Stomach smooth muscle (tissue), 2 donors: Measurements from ENCODE around the gene ING5.
"Not testable (repeated sequence)": the region's sequence is repeated elsewhere in the genome, so short reads cannot be mapped to it uniquely, and the experiment has no call there.

Source experiments
- H3K27ac ChIP-seq: one replicate; pipeline ENCODE4 v1.7.0; 2013; ENCODE audit warnings: mild to moderate bottlenecking, low read length, inconsistent platforms
- H3K27me3 ChIP-seq, 2 donors: one replicate each; pipeline ENCODE4 v1.7.0; 2013; ENCODE audit warnings: low read length in 2 of 2; ENCODE audit not compliant: insufficient read depth in 2 of 2, control insufficient read depth in 1 of 2
- H3K36me3 ChIP-seq, 2 donors: one replicate each; pipeline ENCODE4 v1.7.0; 2013; ENCODE audit warnings: low read length in 2 of 2; ENCODE audit not compliant: control insufficient read depth in 2 of 2, insufficient read depth in 2 of 2
- H3K4me1 ChIP-seq: one replicate; pipeline ENCODE4 v1.7.0; 2013; ENCODE audit warnings: low read length; ENCODE audit not compliant: control insufficient read depth, insufficient read depth
- H3K4me3 ChIP-seq, 2 donors: one replicate each; pipeline ENCODE4 v1.7.0; 2013; ENCODE audit warnings: low read length in 2 of 2
- H3K9ac ChIP-seq, 2 donors: one replicate each; pipeline ENCODE4 v1.7.0; 2013; ENCODE audit warnings: low read length in 2 of 2, mild to moderate bottlenecking in 1 of 2
- H3K9me3 ChIP-seq, 2 donors: one replicate each; pipeline ENCODE4 v1.7.0; 2013; ENCODE audit warnings: low read length in 2 of 2; ENCODE audit not compliant: control insufficient read depth in 2 of 2
- donor health status: healthy.
- donor health status: Pancreatic carcinoma.

ING5 gene

DNA sequence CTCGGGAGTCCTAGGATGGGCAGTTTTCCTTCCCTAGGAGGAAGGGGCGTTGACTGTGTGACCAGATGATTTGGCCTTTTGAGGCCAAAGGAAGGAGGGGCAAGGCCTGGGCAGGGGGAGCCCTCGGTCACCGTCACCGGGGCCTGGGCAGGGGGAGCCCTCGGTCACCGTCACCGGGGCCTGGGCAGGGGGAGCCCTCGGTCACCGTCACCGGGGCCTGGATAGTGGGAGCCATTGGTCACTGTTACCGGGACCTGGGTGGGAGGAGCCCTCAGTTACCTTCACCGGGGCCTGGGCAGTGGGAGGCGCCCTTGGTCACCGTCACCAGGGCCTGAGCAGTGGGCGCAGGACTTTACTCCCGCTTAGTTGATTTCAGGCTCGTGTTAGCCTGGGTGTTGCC, 49.9 kb downstream of the ING5 start:
- H3K36me3 ChIP-seq: peaks cover 12 to 25% of the 10 kb centered on the region in 2 donors
- no peaks in the 10 kb centered on the region for H3K27me3 ChIP-seq
- no peak overlapping the region for H3K27ac ChIP-seq
- H3K4me1 ChIP-seq: no peaks in the 10 kb centered on the region
- H3K9ac ChIP-seq: no peak overlapping the region
- no peak overlapping the region for H3K4me3 ChIP-seq
- H3K9me3 ChIP-seq: no peaks in the 10 kb centered on the region

DNA sequence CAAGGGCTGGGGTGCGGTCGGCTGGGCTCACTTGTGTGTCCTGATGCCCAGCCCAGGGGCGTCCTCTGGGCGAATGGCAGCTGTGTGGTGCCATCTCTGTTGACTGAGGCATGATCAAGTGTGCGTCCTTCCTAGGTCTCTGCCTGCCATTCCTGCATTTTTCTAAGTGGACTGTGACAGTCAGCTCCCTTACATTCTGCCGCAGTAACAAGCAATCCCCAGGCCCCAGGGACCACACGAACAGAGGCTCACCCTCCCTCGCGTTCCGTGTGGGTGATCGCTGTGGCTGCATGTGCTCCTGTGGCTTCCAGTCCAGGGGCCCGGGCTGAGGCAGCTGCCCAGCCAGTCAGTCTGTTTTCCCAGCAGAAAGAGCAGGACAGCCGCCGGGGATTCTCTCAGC, 50.4 kb downstream of the ING5 start:
- no peak overlapping the region for H3K27ac ChIP-seq
- H3K9ac ChIP-seq: no peak overlapping the region
- no peaks in the 10 kb centered on the region for H3K4me1 ChIP-seq
- H3K27me3 ChIP-seq: no peaks in the 10 kb centered on the region
- no peaks in the 10 kb centered on the region for H3K9me3 ChIP-seq
- H3K4me3 ChIP-seq: no peak overlapping the region
- peaks cover 12 to 24% of the 10 kb centered on the region in 2 donors for H3K36me3 ChIP-seq

GRCh38 chr2:241752689-241753276, 50.9 kb downstream of the ING5 start:
- H3K9ac ChIP-seq: no peak overlapping the region
- peaks cover 12 to 26% of the 10 kb centered on the region in 2 donors for H3K36me3 ChIP-seq
- H3K9me3 ChIP-seq: no peaks in the 10 kb centered on the region
- no peak overlapping the region for H3K27ac ChIP-seq
- no peak overlapping the region for H3K4me3 ChIP-seq
- H3K4me1 ChIP-seq: no peaks in the 10 kb centered on the region
- H3K27me3 ChIP-seq: no peaks in the 10 kb centered on the region

DNA sequence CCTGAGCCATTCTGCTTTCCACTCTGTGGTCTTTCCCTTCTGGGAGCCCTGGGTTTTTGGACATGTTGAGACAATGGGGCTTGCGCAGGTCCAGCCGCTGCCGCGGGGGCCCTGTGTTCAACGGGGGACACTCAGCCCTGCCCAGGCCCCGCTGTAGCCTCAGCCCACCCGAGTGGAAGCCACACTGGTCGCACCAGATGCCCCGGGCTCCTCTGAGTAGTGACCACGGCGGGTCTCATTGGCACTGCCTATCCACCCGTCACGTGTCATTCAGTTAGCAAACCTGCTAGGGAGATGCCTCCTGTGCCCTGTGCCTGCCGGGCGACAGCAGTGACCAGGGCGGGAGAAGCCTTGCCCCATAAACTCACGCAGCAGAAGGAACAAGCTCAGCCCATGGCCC, 51.7 kb downstream of the ING5 start:
- Histone ChIP-seq H3K36me3 (peaks cover 12 to 26% of the 10 kb centered on the region in 2 donors), H3K27me3 (no peaks in the 10 kb centered on the region), H3K9me3 (no peaks in the 10 kb centered on the region), H3K27ac (no peak overlapping the region), H3K9ac (no peak overlapping the region), H3K4me3 (no peak overlapping the region), H3K4me1 (no peaks in the 10 kb centered on the region)

- Histone ChIP-seq H3K27ac (no peak overlapping the region), H3K36me3 (peaks cover 13 to 25% of the 10 kb centered on the region in 2 donors), H3K4me1 (no peaks in the 10 kb centered on the region), H3K9ac (no peak overlapping the region), H3K4me3 (no peak overlapping the region), H3K9me3 (no peaks in the 10 kb centered on the region), H3K27me3 (no peaks in the 10 kb centered on the region)
These were observed 52.2 kb downstream of the ING5 start for GRCh38 chr2:241754042-241754441.

GRCh38 chr2:241755166-241755565, 53.3 kb downstream of the ING5 start:
- H3K27ac ChIP-seq: no peak overlapping the region
- peaks cover 0 to under 1% of the 10 kb centered on the region in 2 donors for H3K9me3 ChIP-seq
- H3K9ac ChIP-seq: no peak overlapping the region
- peaks cover 14 to 30% of the 10 kb centered on the region in 2 donors for H3K36me3 ChIP-seq
- H3K27me3 ChIP-seq: no peaks in the 10 kb centered on the region
- H3K4me1 ChIP-seq: no peaks in the 10 kb centered on the region
- H3K4me3 ChIP-seq: no peak overlapping the region

GRCh38 chr2:241755777-241756176, 53.9 kb downstream of the ING5 start:
- Histone ChIP-seq H3K27me3 (no peaks in the 10 kb centered on the region), H3K36me3 (peaks cover 17 to 33% of the 10 kb centered on the region in 2 donors), H3K4me3 (no peak overlapping the region), H3K27ac (no peak overlapping the region), H3K9ac (no peak overlapping the region), H3K4me1 (no peaks in the 10 kb centered on the region), H3K9me3 (peaks cover 0 to 4% of the 10 kb centered on the region in 2 donors)

- H3K9me3 ChIP-seq: peaks cover 0 to 4% of the 10 kb centered on the region in 2 donors
- peaks cover 18 to 27% of the 10 kb centered on the region in 2 donors for H3K36me3 ChIP-seq
- H3K27me3 ChIP-seq: no peaks in the 10 kb centered on the region
- no peak overlapping the region for H3K27ac ChIP-seq
- no peaks in the 10 kb centered on the region for H3K4me1 ChIP-seq
- H3K9ac ChIP-seq: no peak overlapping the region
- H3K4me3 ChIP-seq: no peak overlapping the region
These were observed 57.4 kb downstream of the ING5 start for GRCh38 chr2:241759067-241759807.

DNA sequence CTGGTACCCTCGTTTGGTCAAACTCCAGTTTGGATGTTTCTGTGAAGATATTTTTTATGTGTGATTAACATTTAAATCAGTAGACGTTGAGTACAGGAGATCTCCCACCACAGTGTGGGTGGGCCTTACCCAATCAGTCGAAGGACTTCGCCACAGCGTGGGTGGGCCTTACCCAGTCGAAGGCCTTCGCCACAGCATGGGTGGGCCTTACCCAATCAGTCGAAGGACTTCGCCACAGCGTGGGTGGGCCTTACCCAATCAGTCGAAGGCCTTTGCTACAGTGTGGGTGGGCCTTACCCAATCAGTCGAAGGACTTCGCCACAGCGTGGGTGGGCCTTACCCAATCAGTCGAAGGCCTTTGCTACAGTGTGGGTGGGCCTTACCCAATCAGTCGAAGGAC, 58.1 kb downstream of the ING5 start:
- not testable (repeated sequence) for H3K9ac ChIP-seq, H3K27ac ChIP-seq, H3K4me3 ChIP-seq, H3K9me3 ChIP-seq, H3K27me3 ChIP-seq, H3K4me1 ChIP-seq
- peaks cover 18 to 26% of the 10 kb centered on the region in 2 donors for H3K36me3 ChIP-seq

DNA sequence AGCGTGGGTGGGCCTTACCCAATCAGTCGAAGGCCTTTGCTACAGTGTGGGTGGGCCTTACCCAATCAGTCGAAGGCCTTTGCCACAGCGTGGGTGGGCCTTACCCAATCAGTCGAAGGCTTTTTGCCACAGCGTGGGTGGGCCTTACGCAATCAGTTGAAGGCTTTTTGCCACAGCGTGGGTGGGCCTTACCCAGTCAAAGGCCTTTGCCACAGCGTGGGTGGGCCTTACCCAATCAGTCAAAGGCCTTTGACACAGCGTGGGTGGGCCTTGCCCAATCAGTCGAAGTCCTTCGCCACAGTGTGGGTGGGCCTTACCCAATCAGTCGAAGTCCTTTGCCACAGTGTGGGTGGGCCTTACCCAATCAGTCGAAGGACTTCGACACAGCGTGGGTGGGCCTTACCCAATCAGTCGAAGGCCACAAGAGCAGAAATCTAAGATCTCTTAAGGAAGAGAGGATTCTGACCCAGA, 58.5 kb downstream of the ING5 start:
- H3K4me3 ChIP-seq: no peak overlapping the region
- H3K27me3 ChIP-seq: no peaks in the 10 kb centered on the region
- H3K4me1 ChIP-seq: no peaks in the 10 kb centered on the region
- H3K9me3 ChIP-seq: peaks cover 0 to 4% of the 10 kb centered on the region in 2 donors
- peaks cover 18 to 25% of the 10 kb centered on the region in 2 donors for H3K36me3 ChIP-seq
- H3K27ac ChIP-seq: no peak overlapping the region
- no peak overlapping the region for H3K9ac ChIP-seq
